Measurements from ENCODE around the gene TMEM168. TPM values are rescaled to one million over a fixed set of nuclear protein-coding genes. Genes with fewer than 3 reads are reported as not detected.
"Not testable (repeated sequence)": the region's sequence is repeated elsewhere in the genome, so short reads cannot be mapped to it uniquely, and the experiment has no call there.

The TMEM168 gene
- total RNA-seq, 1 donor from 2014 or later, result 18.0 TPM

- no peak for DNase-seq (ENCODE audit: low read depth)
Measured at GRCh38 chr7:112781110-112781509, 9.1 kb downstream of the TMEM168 start.

DNA sequence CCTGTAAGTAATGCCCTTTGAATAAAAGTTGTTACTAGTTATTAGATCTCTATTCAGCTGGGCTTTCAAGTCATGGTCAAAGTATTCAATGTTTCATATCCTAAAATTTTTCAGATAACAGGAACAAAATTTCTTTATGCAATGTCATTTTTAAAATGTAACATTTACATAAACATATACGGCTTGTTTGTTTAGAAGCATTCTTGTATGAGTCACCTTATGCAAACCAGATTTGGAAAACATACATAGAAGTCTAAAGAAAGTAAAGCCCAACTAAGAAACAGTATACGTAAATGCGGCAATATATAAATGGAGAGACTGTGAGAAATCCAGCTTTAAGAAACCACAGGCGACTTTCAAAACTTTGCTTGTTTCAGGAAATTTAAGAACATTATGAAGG, 10.5 kb downstream of the TMEM168 start:
- no peak for DNase-seq (ENCODE audit: low read depth)

DNA sequence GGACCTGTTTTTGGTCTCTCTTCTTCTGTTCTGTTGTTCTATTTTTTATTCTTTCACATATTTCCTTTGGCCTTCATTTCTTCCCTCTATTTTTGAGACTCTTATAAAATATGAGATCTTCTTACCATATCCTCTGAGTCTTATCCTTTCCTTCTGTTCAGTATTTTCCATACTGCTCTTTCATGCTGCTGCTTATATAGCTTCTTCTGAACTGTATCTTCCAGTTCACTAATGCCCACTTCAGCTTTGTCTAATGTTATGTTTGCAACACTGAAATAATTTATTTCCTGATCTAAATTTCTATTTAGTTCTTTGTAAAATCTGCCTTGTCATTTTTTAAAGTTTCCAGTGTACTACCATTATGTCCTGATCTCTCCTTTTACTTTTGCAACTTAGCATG, 12.8 kb downstream of the TMEM168 start:
- DNase-seq (ENCODE audit: low read depth), result no peak

GRCh38 chr7:112771166-112771565, 19.0 kb downstream of the TMEM168 start:
- DNase-seq (ENCODE audit: low read depth), result no peak

DNA sequence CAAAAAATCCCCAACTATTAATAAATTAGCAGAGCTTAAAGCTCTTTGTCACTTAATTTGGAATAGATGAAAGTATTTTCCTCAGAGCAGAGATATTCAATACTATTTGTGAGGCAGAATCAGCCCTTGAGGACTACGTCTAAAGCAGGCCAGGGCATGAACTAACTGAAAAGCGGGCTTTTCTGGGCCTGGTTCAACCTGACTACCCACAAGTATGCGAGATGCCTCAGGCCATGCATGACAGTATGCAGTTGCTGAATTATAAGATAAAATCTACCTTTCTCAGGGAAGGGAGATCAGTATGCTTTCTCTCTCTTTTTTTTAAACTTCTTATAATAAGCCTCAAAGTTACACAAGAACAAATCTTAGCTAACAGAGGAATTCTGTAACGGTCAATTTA, 20.1 kb downstream of the TMEM168 start:
- DNase-seq (ENCODE audit: low read depth), result no peak

GRCh38 chr7:112765105-112765504, 25.1 kb downstream of the TMEM168 start:
- DNase-seq (ENCODE audit: low read depth), result no peak

GRCh38 chr7:112763996-112764395, 26.2 kb downstream of the TMEM168 start:
- no peak for DNase-seq (ENCODE audit: low read depth)

DNA sequence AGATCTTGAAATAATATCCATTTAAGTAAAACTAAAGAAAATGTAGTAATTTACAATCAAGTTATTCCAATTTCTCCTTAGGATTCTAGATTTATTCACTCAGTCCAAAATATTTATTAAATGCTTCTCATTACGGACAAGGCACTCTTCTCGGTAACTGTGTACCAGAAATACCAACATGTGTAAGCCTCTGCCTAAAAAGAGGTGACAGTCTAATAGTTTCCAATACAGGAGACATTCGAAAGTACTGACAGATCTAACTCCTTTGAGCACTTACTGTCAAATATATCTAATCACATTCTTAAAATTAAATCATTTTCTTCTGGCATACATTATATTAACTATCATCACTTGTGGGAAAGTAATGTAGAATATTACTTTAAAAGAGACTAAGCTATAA, 26.9 kb downstream of the TMEM168 start:
- DNase-seq (ENCODE audit: low read depth), result no peak

- DNase-seq (ENCODE audit: low read depth), result no peak
Measured at GRCh38 chr7:112759905-112760304, 30.3 kb downstream of the TMEM168 start.

- peak; percentile 66 for DNase-seq (ENCODE audit: low read depth)
Measured at GRCh38 chr7:112757337-112757736, 32.9 kb downstream of the TMEM168 start.

GRCh38 chr7:112753298-112753697, 36.9 kb downstream of the TMEM168 start:
- no peak for DNase-seq (ENCODE audit: low read depth)

GRCh38 chr7:112752576-112752975, 37.6 kb downstream of the TMEM168 start:
- DNase-seq (ENCODE audit: low read depth), result no peak

DNA sequence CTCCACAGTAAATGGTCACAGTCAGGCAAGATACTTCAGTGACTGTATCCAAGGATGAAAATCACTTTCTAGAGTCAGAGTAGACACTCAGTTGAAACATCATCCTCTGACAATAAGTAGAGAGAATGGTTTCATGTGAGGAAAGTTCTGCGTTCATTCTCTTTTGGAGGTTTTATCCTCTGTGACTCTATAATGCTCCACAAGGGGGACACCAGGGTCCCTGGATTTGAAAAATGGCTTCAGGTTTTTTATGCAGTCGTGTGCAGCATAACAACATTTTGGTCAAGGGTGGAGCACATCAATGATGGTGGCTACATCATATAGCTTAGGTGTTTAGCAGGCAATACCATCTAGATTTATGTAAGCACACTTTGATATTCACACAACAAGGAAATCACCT, 40.4 kb downstream of the TMEM168 start:
- no peak for DNase-seq (ENCODE audit: low read depth)

GRCh38 chr7:112748381-112748780, 41.8 kb downstream of the TMEM168 start:
- DNase-seq (ENCODE audit: low read depth), result no peak

- peak; percentile 11 for DNase-seq (ENCODE audit: low read depth)
Measured at GRCh38 chr7:112745635-112746034, 44.6 kb downstream of the TMEM168 start.

DNA sequence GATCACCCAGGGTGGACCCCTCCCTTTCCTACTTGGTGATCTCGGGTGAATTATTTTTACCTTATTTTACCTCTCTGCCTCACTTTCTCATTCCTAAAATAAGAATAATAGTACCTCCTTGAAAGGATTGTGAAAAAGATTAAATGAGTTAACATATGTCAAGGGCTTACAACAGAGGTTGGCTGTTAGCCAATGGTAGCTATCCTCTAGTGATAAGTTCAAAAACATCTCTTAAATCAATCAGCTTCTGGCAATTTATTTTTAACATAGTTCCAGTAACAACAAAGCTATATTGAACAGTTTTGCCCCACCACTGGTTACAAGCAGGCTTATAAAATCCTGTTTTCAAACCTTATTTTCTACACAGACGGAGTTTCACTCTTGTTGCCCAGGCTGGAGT, 45.4 kb downstream of the TMEM168 start:
- DNase-seq (ENCODE audit: low read depth), result no peak

DNA sequence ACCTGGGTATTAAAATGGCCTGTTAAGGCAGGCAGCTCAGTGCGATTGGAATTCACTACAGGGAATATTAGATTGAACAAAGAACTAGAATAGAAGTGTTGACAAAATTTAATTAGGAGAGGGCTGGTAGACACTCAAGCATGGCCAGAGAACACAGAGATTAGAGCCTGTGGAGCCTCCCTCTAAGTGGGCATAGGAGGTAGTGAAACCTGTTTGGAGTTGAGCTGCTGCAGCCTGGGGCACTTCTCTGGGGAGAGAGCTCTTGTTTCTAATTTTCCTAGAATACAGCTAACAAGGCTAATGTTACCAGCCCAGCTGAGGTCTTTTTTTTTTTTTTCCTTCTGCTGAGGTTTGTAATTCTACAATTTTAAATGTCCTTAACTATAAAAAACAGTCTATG, 46.4 kb downstream of the TMEM168 start:
- DNase-seq (ENCODE audit: low read depth), result no peak

DNA sequence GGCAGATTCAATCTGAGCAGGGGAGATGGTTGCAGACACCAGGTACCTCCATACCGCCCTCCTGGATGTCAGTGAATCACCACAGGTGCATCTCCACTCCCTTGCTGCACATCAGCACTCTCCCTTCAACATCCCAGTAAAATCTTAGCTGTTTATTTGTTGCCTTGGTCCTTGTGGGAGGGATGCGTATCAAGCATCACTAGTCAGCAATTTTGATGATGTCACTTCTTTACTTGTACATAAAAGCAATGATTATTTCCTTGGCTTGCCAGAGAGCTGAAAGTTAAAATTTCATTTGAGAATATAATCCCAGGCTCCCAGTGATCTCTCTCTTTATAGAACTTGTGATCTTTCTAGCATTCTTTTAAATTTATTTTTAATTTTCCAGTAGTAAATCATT, 49.5 kb downstream of the TMEM168 start:
- no peak for DNase-seq (ENCODE audit: low read depth)

- DNase-seq (ENCODE audit: low read depth), result no peak
Measured at GRCh38 chr7:112739436-112740180, 50.6 kb downstream of the TMEM168 start.

DNA sequence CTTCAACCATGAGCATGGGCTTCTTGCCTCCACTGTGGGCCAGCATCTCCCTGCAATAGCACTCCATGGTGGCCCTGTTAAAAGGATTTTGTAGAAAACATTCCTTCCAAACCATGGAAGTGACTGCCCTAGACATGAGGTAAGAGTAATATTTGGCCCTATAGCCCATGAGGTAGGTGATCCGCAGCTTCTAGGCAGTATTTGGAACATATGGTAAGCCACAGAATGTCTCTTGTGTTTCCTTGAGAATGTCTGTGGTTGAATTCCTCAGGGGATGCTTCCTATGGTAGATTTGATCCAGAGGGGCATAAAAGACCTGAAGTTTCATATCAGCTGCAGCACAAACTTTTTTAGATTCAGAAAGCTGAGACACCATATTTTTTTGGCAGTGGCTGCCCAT, 54.9 kb downstream of the TMEM168 start:
- DNase-seq (ENCODE audit: low read depth), result peak; percentile 10

GRCh38 chr7:112731324-112731723, 58.9 kb downstream of the TMEM168 start:
- DNase-seq (ENCODE audit: low read depth), result not testable (repeated sequence)

GRCh38 chr7:112726076-112726475, 64.1 kb downstream of the TMEM168 start:
- peak; percentile 12 for DNase-seq (ENCODE audit: low read depth)

GRCh38 chr7:112723416-112723815, 66.8 kb downstream of the TMEM168 start:
- peak; percentile 8 for DNase-seq (ENCODE audit: low read depth)

- no peak for DNase-seq (ENCODE audit: low read depth)
Measured at GRCh38 chr7:112721366-112721765, 68.8 kb downstream of the TMEM168 start.

All from myocyte (in vitro differentiated cells).